ENCODE measurements around the gene ZNF879. TPM values are rescaled to one million over a fixed set of nuclear protein-coding genes. Genes with fewer than 3 reads are reported as not detected.

ZNF879 gene
- total RNA-seq, 1 donor from 2014 or later: 7.2 TPM

GRCh38 chr5:178986326-178986960 is 37.2 kb upstream of the ZNF879 start:
- H3K27me3 Mint-ChIP-seq: no peaks in the 10 kb centered on the region
- no peak for DNase-seq (ENCODE audit: extremely low spot score, unreplicated experiment)
- H3K9me3 Mint-ChIP-seq: peaks cover 4% of the 10 kb centered on the region
- no peak for TF ChIP-seq CTCF (conservative IDR thresholded peaks at IDR 0.05)
- no peak overlapping the region for H3K4me3 Mint-ChIP-seq
- no peaks in the 10 kb centered on the region for H3K36me3 Mint-ChIP-seq
- no peak overlapping the region for H3K27ac Mint-ChIP-seq
- no peaks in the 10 kb centered on the region for H3K4me1 Mint-ChIP-seq (ENCODE audit: unreplicated experiment)

GRCh38 chr5:178988436-178989220 is 35.0 kb upstream of the ZNF879 start:
- Mint-ChIP-seq H3K9me3 (no peaks in the 10 kb centered on the region), H3K4me3 (no peak overlapping the region), H3K27ac (no peak overlapping the region), H3K36me3 (no peaks in the 10 kb centered on the region), H3K27me3 (peaks cover 20% of the 10 kb centered on the region), H3K4me1 (ENCODE audit: unreplicated experiment) (no peaks in the 10 kb centered on the region)
- DNase-seq (ENCODE audit: extremely low spot score, unreplicated experiment): no peak
- TF ChIP-seq CTCF (conservative IDR thresholded peaks at IDR 0.05): no peak

- no peaks in the 10 kb centered on the region for H3K9me3 Mint-ChIP-seq
- peaks cover 27% of the 10 kb centered on the region for H3K27me3 Mint-ChIP-seq
- no peaks in the 10 kb centered on the region for H3K4me1 Mint-ChIP-seq (ENCODE audit: unreplicated experiment)
- H3K36me3 Mint-ChIP-seq: no peaks in the 10 kb centered on the region
- H3K27ac Mint-ChIP-seq: no peak overlapping the region
- TF ChIP-seq CTCF (conservative IDR thresholded peaks at IDR 0.05): no peak
- no peak for DNase-seq (ENCODE audit: extremely low spot score, unreplicated experiment)
- H3K4me3 Mint-ChIP-seq: no peak overlapping the region
Observed at GRCh38 chr5:178989311-178989710, 34.3 kb upstream of the ZNF879 start.

- no peak overlapping the region for H3K27ac Mint-ChIP-seq
- no peaks in the 10 kb centered on the region for H3K4me1 Mint-ChIP-seq (ENCODE audit: unreplicated experiment)
- DNase-seq (ENCODE audit: extremely low spot score, unreplicated experiment): no peak
- H3K36me3 Mint-ChIP-seq: no peaks in the 10 kb centered on the region
- TF ChIP-seq CTCF (conservative IDR thresholded peaks at IDR 0.05): no peak
- peaks cover 32% of the 10 kb centered on the region for H3K27me3 Mint-ChIP-seq
- no peaks in the 10 kb centered on the region for H3K9me3 Mint-ChIP-seq
- no peak overlapping the region for H3K4me3 Mint-ChIP-seq
Observed at GRCh38 chr5:178990491-178990890, 33.1 kb upstream of the ZNF879 start.

- Mint-ChIP-seq H3K4me1 (ENCODE audit: unreplicated experiment) (no peaks in the 10 kb centered on the region), H3K4me3 (no peak overlapping the region), H3K9me3 (no peaks in the 10 kb centered on the region), H3K27me3 (peaks cover 42% of the 10 kb centered on the region), H3K27ac (no peak overlapping the region), H3K36me3 (no peaks in the 10 kb centered on the region)
- no peak for TF ChIP-seq CTCF (conservative IDR thresholded peaks at IDR 0.05)
- peak; percentile 49 for DNase-seq (ENCODE audit: extremely low spot score, unreplicated experiment)
Observed at GRCh38 chr5:178991190-178992145, 32.1 kb upstream of the ZNF879 start.

Measured in type B pancreatic cell (in vitro differentiated cells).